ENCODE results near the gene PEPD.

- TF ChIP-seq CTCF (IDR thresholded peaks at IDR 0.05; ENCODE audit: insufficient read depth, low read length) (no peak), POLR2AphosphoS5 (IDR thresholded peaks at IDR 0.05; ENCODE audit: low read depth) (no peak), REST (IDR thresholded peaks at IDR 0.05; ENCODE audit: insufficient replicate concordance, low read depth) (no peak), SPI1 (IDR thresholded peaks at IDR 0.05; ENCODE audit: borderline replicate concordance, low read depth) (no peak)
These were observed 107.5 kb downstream of the PEPD start for GRCh38 chr19:33413868-33414666.

Data from HL-60 (cell line).